OCI-LY7 (cell line): Measurements from ENCODE around the gene C1orf21.

Source experiments
- EZH2phosphoT487 ChIP-seq: fragments of 200-600 bp; sonication (generic); IDR thresholded peaks from 2 replicates; pipeline ENCODE4 v1.6.1; 2018; ENCODE audit warnings: low read depth, borderline replicate concordance, mild to moderate bottlenecking, mixed run types, antibody characterized with exemption, low read length, moderate library complexity, mixed read lengths
- TF ChIP-seq, protein P1 (sequence below): fragments of 200-600 bp; sonication (generic); conservative IDR thresholded peaks from 2 replicates; pipeline ENCODE4 v1.5.1; 2014; ENCODE audit warnings: mild to moderate bottlenecking, antibody characterized with exemption, low read length, moderate library complexity, mixed read lengths

DNA sequence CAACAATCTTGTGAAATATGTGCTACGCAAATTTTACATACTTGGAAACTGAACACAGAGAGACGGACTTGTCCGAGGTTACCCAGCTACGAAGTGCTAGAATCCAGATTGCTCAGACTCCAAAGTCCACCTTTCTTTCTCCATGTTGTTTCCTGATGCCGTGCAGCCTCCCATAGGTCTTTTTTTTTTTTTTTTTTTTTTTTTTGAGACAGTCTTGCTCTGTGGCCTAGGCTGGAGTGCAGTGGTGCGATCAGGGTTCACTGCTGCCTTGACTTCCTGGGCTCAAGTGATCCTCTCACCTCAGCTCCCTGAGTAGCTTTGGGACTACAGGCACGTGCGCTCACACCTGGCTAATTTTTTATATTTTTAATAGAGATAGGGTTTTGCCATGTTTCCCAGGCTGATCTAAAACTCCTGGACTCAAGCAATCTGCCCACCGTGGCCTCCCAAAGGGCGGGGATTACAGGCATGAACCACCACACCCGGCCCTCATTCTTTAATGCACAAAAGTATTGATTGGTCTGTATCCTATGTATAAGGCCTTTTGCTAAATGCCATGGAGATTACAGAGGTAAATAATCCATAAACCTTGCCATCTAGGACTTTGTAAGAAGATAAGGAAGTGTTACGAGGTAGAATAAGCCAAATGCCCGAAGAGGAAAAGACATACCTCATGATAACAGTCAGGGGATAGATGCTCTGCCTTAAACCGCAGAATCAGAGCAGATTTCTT lies 92.8 kb downstream of the C1orf21 start:
- TF ChIP-seq, protein P1, sequence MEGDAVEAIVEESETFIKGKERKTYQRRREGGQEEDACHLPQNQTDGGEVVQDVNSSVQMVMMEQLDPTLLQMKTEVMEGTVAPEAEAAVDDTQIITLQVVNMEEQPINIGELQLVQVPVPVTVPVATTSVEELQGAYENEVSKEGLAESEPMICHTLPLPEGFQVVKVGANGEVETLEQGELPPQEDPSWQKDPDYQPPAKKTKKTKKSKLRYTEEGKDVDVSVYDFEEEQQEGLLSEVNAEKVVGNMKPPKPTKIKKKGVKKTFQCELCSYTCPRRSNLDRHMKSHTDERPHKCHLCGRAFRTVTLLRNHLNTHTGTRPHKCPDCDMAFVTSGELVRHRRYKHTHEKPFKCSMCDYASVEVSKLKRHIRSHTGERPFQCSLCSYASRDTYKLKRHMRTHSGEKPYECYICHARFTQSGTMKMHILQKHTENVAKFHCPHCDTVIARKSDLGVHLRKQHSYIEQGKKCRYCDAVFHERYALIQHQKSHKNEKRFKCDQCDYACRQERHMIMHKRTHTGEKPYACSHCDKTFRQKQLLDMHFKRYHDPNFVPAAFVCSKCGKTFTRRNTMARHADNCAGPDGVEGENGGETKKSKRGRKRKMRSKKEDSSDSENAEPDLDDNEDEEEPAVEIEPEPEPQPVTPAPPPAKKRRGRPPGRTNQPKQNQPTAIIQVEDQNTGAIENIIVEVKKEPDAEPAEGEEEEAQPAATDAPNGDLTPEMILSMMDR, result no peak
- no peak for TF ChIP-seq EZH2phosphoT487
